A673 (cell line): ENCODE measurements around the gene GNAT1. TPM values are rescaled to one million over a fixed set of nuclear protein-coding genes. Genes with fewer than 3 reads are reported as not detected.

Experiments
- BruUV-seq: library from RNA; stranded (reverse); fragments of 400-500 nt; replicated peaks from 2 replicates; lab custom pipeline; 2021; lab: Mats Ljungman, UMichigan
- CTCF ChIA-PET: fragments of 300-600 bp; sonication (Branson Sonifier 250); formaldehyde crosslinking; loops from one replicate; lab custom pipeline; 2022; ENCODE audit warnings: antibody characterized with exemption; lab: Charles Lee
- POLR2A ChIA-PET: fragments of 300-600 bp; sonication (Branson Sonifier 250); formaldehyde crosslinking; loops from one replicate; lab custom pipeline; 2022; ENCODE audit warnings: antibody characterized with exemption; ENCODE audit not compliant: low non-redundant PET; lab: Charles Lee
- DNase-seq: peaks from one replicate; pipeline ENCODE4 v3.0.0-alpha.2; 2015; ENCODE audit warnings: low spot score
- H3K27ac ChIP-seq: fragments of 200-600 bp; sonication (generic); 2 replicates; pipeline ENCODE4 v1.5.1; 2016; ENCODE audit warnings: mixed run types, low read depth, mild to moderate bottlenecking, mixed read lengths, antibody characterized with exemption, low read length; ENCODE audit not compliant: poor library complexity, severe bottlenecking
- H3K27me3 ChIP-seq: fragments of 200-600 bp; sonication (generic); replicated peaks from 2 replicates; pipeline ENCODE4 v1.6.1; 2017; ENCODE audit warnings: mixed run types, low read depth, mild to moderate bottlenecking, mixed read lengths, antibody characterized with exemption, low read length; ENCODE audit not compliant: insufficient read depth, poor library complexity
- H3K36me3 ChIP-seq: fragments of 200-600 bp; sonication (generic); 2 replicates; pipeline ENCODE4 v1.6.1; 2016; ENCODE audit warnings: mixed run types, mild to moderate bottlenecking, mixed read lengths, antibody characterized with exemption, low read length; ENCODE audit not compliant: insufficient read depth, poor library complexity, severe bottlenecking
- H3K4me1 ChIP-seq: fragments of 200-600 bp; sonication (generic); 2 replicates; pipeline ENCODE4 v1.6.1; 2017; ENCODE audit warnings: mixed run types, mild to moderate bottlenecking, mixed read lengths, antibody characterized with exemption, low read length; ENCODE audit not compliant: insufficient read depth, poor library complexity, severe bottlenecking
- H3K4me3 ChIP-seq: fragments of 200-600 bp; sonication (generic); 2 replicates; pipeline ENCODE4 v1.5.1; 2016; ENCODE audit warnings: low read depth, mixed run types, mild to moderate bottlenecking, mixed read lengths, low read length; ENCODE audit not compliant: poor library complexity, severe bottlenecking
- H3K9me3 ChIP-seq: fragments of 200-600 bp; sonication (generic); 2 replicates; pipeline ENCODE4 v1.6.1; 2016; ENCODE audit warnings: mixed run types, low read depth, mild to moderate bottlenecking, mixed read lengths, antibody characterized with exemption, low read length; ENCODE audit not compliant: poor library complexity, severe bottlenecking
- CTCF ChIP-seq: fragments of 300-800, 200-600 bp; sonication (generic); conservative IDR thresholded peaks from 2 replicates; pipeline ENCODE4 v1.5.1; 2017; ENCODE audit warnings: low read depth, mild to moderate bottlenecking, antibody characterized with exemption, low read length, moderate library complexity, mixed read lengths
- EZH2 ChIP-seq: fragments of 200-600 bp; sonication (generic); IDR thresholded peaks from 2 replicates; pipeline ENCODE4 v1.6.1; 2017; ENCODE audit warnings: borderline replicate concordance, low read depth, mild to moderate bottlenecking, mixed read lengths, antibody characterized with exemption, low read length; ENCODE audit not compliant: poor library complexity, severe bottlenecking
- intact Hi-C: fragments of 100-400 bp; cut with micrococcal nuclease; formaldehyde crosslinking; loops from one replicate; pipeline ENCODE4 v1.10.0; 2022; ENCODE audit not compliant: unreplicated experiment
- total RNA-seq: library from RNA; stranded (reverse); gene quantifications from 2 replicates; pipeline ENCODE4 v1.2.3, GENCODE V29; 2021

GNAT1 gene
- total RNA-seq, 1 experiment from 2014 or later: not detected

DNA sequence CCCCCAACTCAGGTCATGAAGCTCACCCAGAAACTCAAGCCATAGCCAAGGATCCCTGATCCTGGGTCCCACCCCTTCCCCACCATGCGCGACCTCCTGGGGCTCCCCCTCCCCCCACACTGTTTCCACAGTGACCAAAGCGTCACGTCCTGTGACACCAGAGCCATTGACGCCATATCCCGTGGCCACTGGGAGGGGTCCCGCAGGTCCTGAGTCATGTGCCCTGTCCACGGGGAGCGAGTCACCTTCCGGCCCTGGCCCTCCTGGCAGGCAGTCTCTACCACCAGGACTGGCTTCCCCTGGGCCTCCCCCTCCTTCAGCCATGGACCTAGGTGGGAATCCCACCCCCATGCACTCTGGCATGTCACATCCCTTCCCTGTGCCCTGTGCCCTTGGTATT is 20.7 kb upstream of the GNAT1 start:
- TF ChIP-seq EZH2 (no peak), CTCF (no peak)
- H3K9me3 ChIP-seq: no peaks in the 10 kb centered on the region
- no peak for DNase-seq
- intact Hi-C loops: no loop called here
- no peak overlapping the region for H3K27ac ChIP-seq
- ChIA-PET POLR2A (no interaction called here), CTCF (no interaction called here)
- BruUV-seq: no TSS peak
- no peak overlapping the region for H3K4me3 ChIP-seq
- no peaks in the 10 kb centered on the region for H3K27me3 ChIP-seq
- H3K36me3 ChIP-seq: no peaks in the 10 kb centered on the region
- peaks cover 15% of the 10 kb centered on the region for H3K4me1 ChIP-seq

- Histone ChIP-seq H3K36me3 (no peaks in the 10 kb centered on the region), H3K27ac (no peak overlapping the region), H3K4me3 (no peak overlapping the region), H3K9me3 (no peaks in the 10 kb centered on the region), H3K4me1 (peaks cover 5% of the 10 kb centered on the region), H3K27me3 (no peaks in the 10 kb centered on the region)
- ChIA-PET CTCF (no interaction called here), POLR2A (no interaction called here)
- no TSS peak for BruUV-seq
- DNase-seq: no peak
- intact Hi-C loops: no loop called here
- TF ChIP-seq EZH2: no peak
- TF ChIP-seq CTCF: no peak
Observed at GRCh38 chr3:50171540-50172301, 19.7 kb upstream of the GNAT1 start.

- TF ChIP-seq EZH2: no peak
- no peak for TF ChIP-seq CTCF
- no peak for DNase-seq
- Histone ChIP-seq H3K4me3 (no peak overlapping the region), H3K36me3 (no peaks in the 10 kb centered on the region), H3K4me1 (no peaks in the 10 kb centered on the region), H3K9me3 (no peaks in the 10 kb centered on the region), H3K27ac (no peak overlapping the region), H3K27me3 (no peaks in the 10 kb centered on the region)
- intact Hi-C loops: no loop called here
- ChIA-PET CTCF (no interaction called here), POLR2A (no interaction called here)
- no TSS peak for BruUV-seq
Observed at GRCh38 chr3:50172626-50173220, 18.7 kb upstream of the GNAT1 start.
